HG03520 (cell line): ENCODE data around the gene MRPL50.

Experiments
- ATAC-seq: cut with Tn5 transposase; IDR thresholded peaks from one replicate; pipeline ENCODE4 v1.9.1; 2021; ENCODE audit warnings: mild to moderate bottlenecking, moderate library complexity; ENCODE audit not compliant: unreplicated experiment

MRPL50 gene

GRCh38 chr9:101398068-101398929 lies at the start of gene MRPL50, which contains the start of gene ZNF189:
Gene MRPL50, minus strand, starts transcription at chr9:101398618. Its CDS starts 26 bp downstream, at chr9:101398592.
Gene ZNF189, plus strand, starts transcription at chr9:101398851. Its CDS starts 306 bp downstream, at chr9:101399157.
- ATAC-seq = peak; percentile 98

- no peak for ATAC-seq
Observed at GRCh38 chr9:101446732-101447131, 48.3 kb upstream of the MRPL50 start.

GRCh38 chr9:101445353-101446029 lies 47.1 kb upstream of the MRPL50 start:
- ATAC-seq = no peak

GRCh38 chr9:101443364-101443771 lies 45.0 kb upstream of the MRPL50 start:
- ATAC-seq = no peak

GRCh38 chr9:101442736-101443135 lies 44.3 kb upstream of the MRPL50 start:
- no peak for ATAC-seq

- ATAC-seq = no peak
Observed at GRCh38 chr9:101442318-101442717, 43.9 kb upstream of the MRPL50 start.

GRCh38 chr9:101440714-101441230 lies 42.4 kb upstream of the MRPL50 start:
- no peak for ATAC-seq

GRCh38 chr9:101438523-101438922 lies 40.1 kb upstream of the MRPL50 start:
- no peak for ATAC-seq

- ATAC-seq = no peak
Observed at GRCh38 chr9:101437806-101438232, 39.4 kb upstream of the MRPL50 start.

- ATAC-seq = no peak
Observed at GRCh38 chr9:101435601-101436079, 37.2 kb upstream of the MRPL50 start, which contains the start of gene ALDOB. Gene ALDOB, minus strand, starts transcription at chr9:101435774. Its CDS starts 4,887 bp downstream, at chr9:101430887.

GRCh38 chr9:101434998-101435397 lies 36.6 kb upstream of the MRPL50 start:
- ATAC-seq = no peak

GRCh38 chr9:101433229-101433628 lies 34.8 kb upstream of the MRPL50 start:
- ATAC-seq = no peak

- no peak for ATAC-seq
Observed at GRCh38 chr9:101432740-101433139, 34.3 kb upstream of the MRPL50 start.

- no peak for ATAC-seq
Observed at GRCh38 chr9:101432171-101432570, 33.8 kb upstream of the MRPL50 start.

GRCh38 chr9:101429736-101430135 lies 31.3 kb upstream of the MRPL50 start:
- no peak for ATAC-seq

- ATAC-seq = no peak
Observed at GRCh38 chr9:101428909-101429308, 30.5 kb upstream of the MRPL50 start.

GRCh38 chr9:101427957-101428655 lies 29.7 kb upstream of the MRPL50 start:
- ATAC-seq = peak; percentile 81

- no peak for ATAC-seq
Observed at GRCh38 chr9:101427358-101427757, 28.9 kb upstream of the MRPL50 start.

GRCh38 chr9:101421653-101422065 lies 23.2 kb upstream of the MRPL50 start:
- ATAC-seq = no peak

GRCh38 chr9:101419863-101420262 lies 21.4 kb upstream of the MRPL50 start:
- ATAC-seq = no peak
